Umbilical cord (tissue), 2 donors: ENCODE measurements around the gene ZNF320. TPM values are rescaled to one million over a fixed set of nuclear protein-coding genes. Genes with fewer than 3 reads are reported as not detected.
"Not testable (repeated sequence)": the region's sequence is repeated elsewhere in the genome, so short reads cannot be mapped to it uniquely, and the experiment has no call there.

Source experiments
- DNase-seq: peaks from one replicate; pipeline ENCODE4 v3.0.0-alpha.2; 2015; ENCODE audit warnings: low spot score
- total RNA-seq: library from RNA; depleted of rRNA; stranded (reverse); fragments of >200 nt; gene quantifications from one replicate; pipeline ENCODE4 v1.2.3, GENCODE V29; 2014; ENCODE audit warnings: low replicate concordance; ENCODE audit not compliant: insufficient read depth

ZNF320 gene
- 13.0 TPM for total RNA-seq

GRCh38 chr19:52897138-52897935 is at the start of gene ZNF320:
Gene ZNF320, minus strand, starts transcription at chr19:52897635. Its CDS starts 7,380 bp downstream, at chr19:52890255.
- peak; percentile 98 for DNase-seq

GRCh38 chr19:52946322-52947310 is 49.2 kb upstream of the ZNF320 start:
- DNase-seq, result no peak

GRCh38 chr19:52945652-52946321 is 48.4 kb upstream of the ZNF320 start:
- no peak for DNase-seq

GRCh38 chr19:52944703-52945493 is 47.5 kb upstream of the ZNF320 start:
- DNase-seq, result not testable (repeated sequence)

DNA sequence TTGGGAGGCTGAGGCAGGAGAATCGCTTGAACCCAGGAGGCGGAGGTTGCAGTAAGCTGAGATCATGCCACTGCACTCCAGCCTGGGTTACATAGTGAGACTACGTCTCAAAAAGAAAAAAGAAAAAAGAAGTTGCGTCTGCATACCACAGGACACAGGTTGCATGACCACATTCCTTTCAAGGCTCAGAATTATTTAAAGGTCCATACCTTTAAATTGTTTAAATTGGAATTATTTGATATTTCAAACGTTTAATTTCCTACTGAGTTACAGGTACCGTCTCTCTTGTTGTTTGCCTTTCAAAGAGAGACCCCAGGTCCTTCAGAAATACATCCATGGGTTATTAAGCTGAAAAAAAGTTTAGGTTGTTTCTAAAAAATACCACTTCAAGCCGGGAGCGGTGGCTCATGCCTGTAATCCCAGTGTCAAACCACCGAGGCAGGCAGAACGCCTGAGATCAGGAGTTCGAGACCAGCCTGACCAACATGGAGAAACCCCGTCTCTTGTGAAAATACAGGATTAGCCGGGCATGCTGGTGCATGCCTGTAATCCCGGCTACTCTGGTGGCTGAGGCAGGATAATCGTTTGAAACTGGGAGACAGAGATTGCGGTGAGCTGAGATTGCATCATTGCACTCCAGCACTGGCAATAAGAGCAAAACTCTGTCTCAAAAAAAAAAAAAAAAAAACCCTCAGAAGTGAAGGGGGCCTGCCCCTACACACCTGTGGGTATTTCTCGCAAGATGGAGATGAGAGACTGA is 46.6 kb upstream of the ZNF320 start:
- no peak for DNase-seq

- DNase-seq, result no peak
Measured at GRCh38 chr19:52943134-52943883, 45.9 kb upstream of the ZNF320 start.

DNA sequence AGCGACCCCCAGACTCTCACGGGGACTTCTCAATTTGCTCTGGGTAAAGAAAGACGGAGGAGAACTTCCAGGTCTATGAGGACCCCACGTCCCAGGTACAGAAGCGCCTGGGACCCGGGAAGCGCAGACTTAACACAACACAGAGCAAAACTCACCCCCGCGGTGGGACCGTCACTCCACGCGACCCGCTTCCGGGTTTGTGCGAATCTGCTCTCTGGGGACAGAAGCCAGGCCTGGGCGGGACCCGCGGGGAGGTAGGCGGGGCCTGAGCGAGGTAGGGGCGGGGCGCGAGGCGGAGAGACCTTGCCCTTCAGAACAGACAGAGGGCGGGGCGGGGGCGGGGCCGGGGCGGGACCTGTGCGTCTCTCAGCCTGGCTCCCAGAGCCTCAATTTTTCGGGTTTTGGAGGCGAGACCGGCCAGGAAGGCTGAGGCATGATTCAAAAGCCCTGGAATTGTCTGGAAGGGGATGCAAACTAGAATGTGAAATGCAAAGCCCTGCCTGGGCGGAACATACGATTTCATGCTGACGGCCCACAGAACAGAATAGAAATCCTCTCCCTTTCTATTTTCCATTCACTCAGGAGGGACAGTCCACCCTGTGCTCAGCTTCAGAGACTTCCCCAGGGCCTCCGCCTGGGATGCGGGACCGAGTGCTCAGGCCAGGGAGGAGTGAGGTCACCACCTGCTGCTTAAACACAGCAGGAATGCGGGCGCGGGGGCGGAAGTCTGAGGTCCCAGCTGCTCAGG is 45.1 kb upstream of the ZNF320 start:
- peak; percentile 93 for DNase-seq

GRCh38 chr19:52941941-52942385 is 44.5 kb upstream of the ZNF320 start:
- DNase-seq, result peak; percentile 64

DNA sequence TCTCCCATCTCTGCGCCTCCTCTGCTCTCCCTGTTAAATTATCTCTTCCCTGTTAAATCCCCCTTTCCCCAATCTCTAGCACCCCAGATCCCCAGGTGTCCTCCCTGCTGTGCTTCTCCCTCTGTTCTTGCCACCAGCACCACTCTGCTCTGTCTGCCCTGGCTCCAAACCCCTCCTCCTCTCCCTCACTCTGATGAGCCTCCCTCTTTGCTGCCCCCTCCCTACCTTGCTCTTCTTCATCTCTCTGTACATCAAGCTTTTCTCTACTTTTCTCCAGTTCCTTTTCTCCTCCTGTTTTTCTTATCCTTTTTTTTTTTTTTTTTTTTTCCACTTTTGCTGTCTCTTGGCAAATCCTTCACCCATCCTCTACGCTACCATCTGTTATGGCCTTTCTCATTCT is 44.1 kb upstream of the ZNF320 start:
- not testable (repeated sequence) for DNase-seq

DNA sequence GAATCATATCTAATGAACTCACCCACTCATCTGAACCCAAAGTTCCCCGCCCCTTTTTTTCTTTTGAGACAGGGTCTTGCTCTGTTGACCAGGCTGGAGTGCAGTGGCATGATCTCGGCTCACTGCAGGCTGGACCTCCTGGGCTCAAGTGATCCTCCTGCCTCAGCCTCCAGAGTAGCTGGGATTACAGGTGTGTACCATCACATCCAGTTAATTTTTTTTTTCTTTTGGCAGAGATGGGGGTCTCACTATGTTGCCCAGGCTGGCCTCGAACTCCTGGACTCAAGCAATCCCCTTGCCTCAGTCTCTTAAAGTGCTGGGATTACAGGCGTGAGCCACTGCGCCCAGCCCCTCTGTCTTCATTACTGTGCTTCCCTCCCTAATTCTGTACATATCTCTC is 43.5 kb upstream of the ZNF320 start:
- not testable (repeated sequence) for DNase-seq

DNA sequence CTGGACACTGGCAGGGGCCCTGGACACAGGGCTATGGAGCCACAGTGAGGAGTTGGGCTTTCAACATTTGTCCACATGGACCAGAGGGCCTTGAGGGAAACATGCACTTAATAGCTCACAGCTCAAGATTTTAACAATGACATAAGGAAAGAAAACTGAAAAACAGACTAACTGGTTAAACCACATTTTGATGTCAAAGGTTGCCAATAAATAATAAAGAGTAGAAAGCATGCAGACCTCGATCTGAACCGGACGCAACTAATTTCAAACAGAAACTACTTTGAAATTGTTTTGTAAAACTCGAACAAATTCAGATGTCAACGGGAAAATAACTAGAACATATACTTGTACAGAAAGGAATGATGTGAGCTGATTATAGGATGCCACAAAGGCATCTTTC is 41.3 kb upstream of the ZNF320 start:
- DNase-seq, result peak; percentile 74

DNA sequence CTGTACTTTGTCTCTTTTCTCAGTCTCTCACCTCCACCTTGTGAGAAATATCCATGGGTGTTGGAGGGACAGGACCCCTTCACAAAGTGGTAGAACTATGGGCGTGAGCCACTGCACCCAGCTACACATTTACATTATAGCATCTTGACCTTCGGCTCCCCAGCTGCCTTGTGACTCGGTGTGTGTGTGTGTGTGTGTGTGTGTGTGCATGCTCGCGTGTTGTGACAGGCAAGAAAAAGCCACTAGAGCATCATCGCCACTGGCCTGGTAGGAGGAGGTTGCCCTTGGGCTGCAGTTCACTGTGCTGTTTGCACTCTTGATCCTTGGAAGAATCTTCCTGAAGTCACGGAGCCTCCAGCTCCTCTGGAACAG is 39.5 kb upstream of the ZNF320 start:
- DNase-seq, result no peak

GRCh38 chr19:52936151-52936953 is 38.9 kb upstream of the ZNF320 start:
- peak; percentile 58 for DNase-seq

GRCh38 chr19:52935434-52935833 is 38.0 kb upstream of the ZNF320 start:
- peak; percentile 37 for DNase-seq

GRCh38 chr19:52924641-52925040 is 27.2 kb upstream of the ZNF320 start:
- DNase-seq, result not testable (repeated sequence)

DNA sequence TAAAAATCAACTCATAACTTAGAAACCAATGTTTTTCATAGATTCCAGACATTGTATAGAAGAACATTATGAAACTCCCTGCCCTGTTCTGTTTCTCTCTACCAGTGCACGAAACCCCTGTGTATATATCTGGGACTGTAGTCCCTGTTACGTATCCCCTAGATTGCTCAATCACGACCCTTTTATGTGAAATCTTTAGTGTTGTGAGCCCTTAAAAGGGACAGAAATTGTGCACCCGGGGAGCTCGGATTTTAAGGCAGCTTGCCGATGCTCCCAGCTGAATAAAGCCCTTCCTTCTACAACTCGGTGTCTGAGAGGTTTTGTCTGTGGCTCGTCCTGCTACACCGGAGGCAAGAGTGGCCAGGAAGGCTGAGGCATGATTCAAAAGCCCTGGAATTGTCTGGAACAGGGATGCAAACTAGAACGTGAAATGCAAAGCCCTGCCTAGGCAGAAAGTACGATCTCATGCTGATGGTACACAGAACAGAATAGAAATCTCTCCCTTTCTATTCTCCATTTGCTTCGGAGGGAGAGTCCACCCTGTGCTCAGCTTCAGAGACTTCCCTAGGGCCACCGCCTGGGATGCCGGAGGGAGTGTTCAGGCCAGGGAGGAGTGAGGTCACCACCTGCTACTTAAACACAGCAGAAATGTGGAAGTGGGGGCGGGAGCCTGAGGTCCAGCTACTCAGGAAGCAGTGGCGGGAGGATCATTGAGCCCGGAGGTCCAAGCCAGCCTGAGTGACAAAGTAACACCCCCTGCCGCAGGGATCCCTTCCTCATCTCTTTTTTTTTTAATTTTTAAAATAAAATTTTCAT is 26.6 kb upstream of the ZNF320 start:
- peak; percentile 63 for DNase-seq
